ENCODE data around the gene RGS3. TPM values are rescaled to one million over a fixed set of nuclear protein-coding genes. Genes with fewer than 3 reads are reported as not detected.
A peak's percentile ranks its signal among the peaks of the same experiment; 100 is the strongest.

Gene RGS3
- total RNA-seq, 4 donors from 2014 or later = 43.0 to 66.2 (median 55.6) TPM

- Histone ChIP-seq H3K4me1 (peaks cover 44 to 70% of the 10 kb centered on the region in 2 donors), H3K27ac (peak overlapping the region; percentile 91 to 97 (median 96)), H3K36me3 (peaks cover 11 to 18% of the 10 kb centered on the region in 2 donors), H3K9me3 (no peaks in the 10 kb centered on the region), H3K27me3 (no peaks in the 10 kb centered on the region), H3K4me3 (replicated peaks in 1 of 3) (peak overlapping the region in 1 of 3 donors; percentile 12)
- intact Hi-C loops (cut with DNase I) = no loop called here
- peak in 3 of 6 experiments; percentile 1 to 27 (median 18) for TF ChIP-seq CTCF (IDR thresholded peaks at IDR 0.05)
- peak in 1 of 2 donors; percentile 72 for TF ChIP-seq POLR2A (IDR thresholded peaks at IDR 0.05)
- DNase-seq = peak; percentile 97
- 49 to 51% methylated on average over 8 to 12 of the region's 12 CpGs for WGBS, 2 donors
Observed at GRCh38 chr9:113580041-113580953, 116.8 kb downstream of the RGS3 start.

- WGBS, 2 donors = 37 to 49% methylated on average over 4 of the region's 4 CpGs
- Histone ChIP-seq H3K27ac (peak overlapping the region; percentile 91 to 97 (median 96)), H3K9me3 (no peaks in the 10 kb centered on the region), H3K27me3 (no peaks in the 10 kb centered on the region), H3K4me3 (replicated peaks in 1 of 3) (peak overlapping the region in 1 of 3 donors; percentile 12), H3K36me3 (peaks cover 11 to 18% of the 10 kb centered on the region in 2 donors), H3K4me1 (peaks cover 44 to 70% of the 10 kb centered on the region in 2 donors)
- DNase-seq = no peak
- no peak for TF ChIP-seq CTCF (IDR thresholded peaks at IDR 0.05)
- no peak for TF ChIP-seq POLR2A (IDR thresholded peaks at IDR 0.05)
- intact Hi-C loops (cut with DNase I) = no loop called here
Observed at GRCh38 chr9:113580954-113581311, 117.4 kb downstream of the RGS3 start.

GRCh38 chr9:113581865-113582697 is 118.6 kb downstream of the RGS3 start:
- TF ChIP-seq CTCF (IDR thresholded peaks at IDR 0.05) (peak in 3 of 6 experiments; percentile 28 to 46 (median 32)), POLR2A (IDR thresholded peaks at IDR 0.05) (no peak)
- peak; percentile 75 to 78 for DNase-seq
- Histone ChIP-seq H3K4me3 (replicated peaks in 1 of 3) (peak overlapping the region in 1 of 3 donors; percentile 12), H3K4me1 (peaks cover 44 to 74% of the 10 kb centered on the region in 2 donors), H3K27me3 (no peaks in the 10 kb centered on the region), H3K9me3 (no peaks in the 10 kb centered on the region), H3K36me3 (peaks cover 16 to 18% of the 10 kb centered on the region in 2 donors), H3K27ac (peak overlapping the region; percentile 91 to 97 (median 96))
- 43 to 53% methylated on average over 17 of the region's 17 CpGs for WGBS, 2 donors
- intact Hi-C loops (cut with DNase I) = no loop called here

GRCh38 chr9:113582698-113583200 is 119.2 kb downstream of the RGS3 start:
- intact Hi-C loops (cut with DNase I) = no loop called here
- peak; percentile 64 to 65 for DNase-seq
- peaks cover 44 to 74% of the 10 kb centered on the region in 2 donors for H3K4me1 ChIP-seq
- no peaks in the 10 kb centered on the region for H3K9me3 ChIP-seq
- H3K4me3 ChIP-seq (replicated peaks in 1 of 3) = no peak overlapping the region
- WGBS, 2 donors = 50 to 57% methylated on average over 6 of the region's 6 CpGs
- peak overlapping the region; percentile 91 to 97 (median 96) for H3K27ac ChIP-seq
- TF ChIP-seq CTCF (IDR thresholded peaks at IDR 0.05) (no peak), POLR2A (IDR thresholded peaks at IDR 0.05) (peak in 1 of 2 donors; percentile 21)
- no peaks in the 10 kb centered on the region for H3K27me3 ChIP-seq
- peaks cover 16 to 18% of the 10 kb centered on the region in 2 donors for H3K36me3 ChIP-seq

All from thyroid gland (tissue), 4 donors.